Mesenchymal stem cell (in vitro differentiated cells and primary cell): Measurements from ENCODE around the gene DAP.

Experiments used
- DNase-seq: peaks from one replicate; pipeline ENCODE4 v3.0.0-alpha.2; 2013
- H2AFZ ChIP-seq: one replicate; pipeline ENCODE4 v1.6.1; 2013; ENCODE audit warnings: low read depth, mild to moderate bottlenecking, control low read depth, inconsistent platforms, low read length, moderate library complexity
- H2AK5ac ChIP-seq: 2 replicates; pipeline ENCODE4 v1.6.1; 2013; ENCODE audit warnings: low read length, moderate library complexity, mild to moderate bottlenecking, inconsistent platforms; ENCODE audit not compliant: severe bottlenecking
- H2BK120ac ChIP-seq: one replicate; pipeline ENCODE4 v1.6.1; 2013; ENCODE audit warnings: low read depth, mild to moderate bottlenecking, inconsistent platforms, low read length, moderate library complexity
- H2BK12ac ChIP-seq, 2 experiments: one replicate each; pipeline ENCODE4 v1.6.1; 2013; ENCODE audit warnings: inconsistent platforms in 2 of 2, low read length in 2 of 2, mild to moderate bottlenecking in 2 of 2, moderate library complexity in 2 of 2, control low read depth in 1 of 2
- H2BK15ac ChIP-seq: one replicate; pipeline ENCODE4 v1.6.1; 2013; ENCODE audit warnings: mild to moderate bottlenecking, low read depth, inconsistent platforms; ENCODE audit not compliant: poor library complexity, severe bottlenecking
- H2BK5ac ChIP-seq: 2 replicates; pipeline ENCODE4 v1.6.1; 2013; ENCODE audit warnings: low read depth, mild to moderate bottlenecking, low read length, control low read depth, inconsistent platforms; ENCODE audit not compliant: poor library complexity, severe bottlenecking
- H3K14ac ChIP-seq, 2 experiments: one replicate each; pipeline ENCODE4 v1.6.1; 2013; ENCODE audit warnings: inconsistent platforms in 2 of 2, low read length in 2 of 2, control low read depth in 1 of 2, mild to moderate bottlenecking in 1 of 2, moderate library complexity in 1 of 2
- H3K18ac ChIP-seq, 2 experiments: one replicate each; pipeline ENCODE4 v1.6.1; 2013; ENCODE audit warnings: inconsistent platforms in 2 of 2, low read length in 2 of 2, control low read depth in 1 of 2, low read depth in 1 of 2, mild to moderate bottlenecking in 1 of 2
- H3K23ac ChIP-seq, 2 experiments: one replicate each; pipeline ENCODE4 v1.6.1; 2013; ENCODE audit warnings: inconsistent platforms in 2 of 2, low read length in 2 of 2, mild to moderate bottlenecking in 2 of 2, moderate library complexity in 2 of 2, control low read depth in 1 of 2
- H3K27ac ChIP-seq: 2 replicates; pipeline ENCODE4 v1.5.1; 2013; ENCODE audit warnings: mild to moderate bottlenecking, moderate library complexity, low read length, control low read depth, inconsistent platforms; ENCODE audit not compliant: poor library complexity, severe bottlenecking
- H3K27me3 ChIP-seq, 2 experiments: 2 replicates each; pipeline versions ENCODE4 v1.6.1 to v1.7.0; 2013; ENCODE audit warnings: low read length in 2 of 2, mild to moderate bottlenecking in 2 of 2, moderate library complexity in 2 of 2, control low read depth in 1 of 2, inconsistent platforms in 1 of 2; ENCODE audit not compliant: control insufficient read depth in 1 of 2, insufficient read depth in 1 of 2
- H3K36me3 ChIP-seq, 2 experiments: 2 replicates each; pipeline versions ENCODE4 v1.6.1 to v1.7.0; 2013; ENCODE audit warnings: low read length in 2 of 2, control low read depth in 1 of 2, inconsistent platforms in 1 of 2, low read depth in 1 of 2, mild to moderate bottlenecking in 1 of 2; ENCODE audit not compliant: insufficient read depth in 2 of 2, control insufficient read depth in 1 of 2
- H3K4ac ChIP-seq, 2 experiments: one replicate each; pipeline ENCODE4 v1.6.1; 2013; ENCODE audit warnings: inconsistent platforms in 2 of 2, low read length in 2 of 2, mild to moderate bottlenecking in 2 of 2, moderate library complexity in 2 of 2, control low read depth in 1 of 2, low read depth in 1 of 2
- H3K4me1 ChIP-seq: 2 replicates; pipeline ENCODE4 v1.6.1; 2013; ENCODE audit warnings: low read depth, low read length, control low read depth; ENCODE audit not compliant: control insufficient read depth, insufficient read depth
- H3K4me2 ChIP-seq: 2 replicates; pipeline ENCODE4 v1.6.1; 2013; ENCODE audit warnings: low read length, mild to moderate bottlenecking, inconsistent platforms; ENCODE audit not compliant: poor library complexity, severe bottlenecking
- H3K4me3 ChIP-seq, 2 experiments: 2 replicates each; pipeline versions ENCODE4 v1.5.1 to v1.7.0; 2013; ENCODE audit warnings: low read length in 2 of 2, mild to moderate bottlenecking in 2 of 2, control low read depth in 1 of 2, low read depth in 1 of 2; ENCODE audit not compliant: insufficient read depth in 1 of 2
- H3K79me1 ChIP-seq: replicated peaks from 2 replicates; pipeline ENCODE4 v1.6.1; 2013; ENCODE audit warnings: mild to moderate bottlenecking, control low read depth, low read length, inconsistent platforms; ENCODE audit not compliant: poor library complexity, severe bottlenecking
- H3K9ac ChIP-seq: 2 replicates; pipeline ENCODE4 v1.7.0; 2013; ENCODE audit warnings: mild to moderate bottlenecking, low read length, moderate library complexity
- H3K9me3 ChIP-seq: 2 replicates; pipeline ENCODE4 v1.7.0; 2013; ENCODE audit warnings: mild to moderate bottlenecking, low read length; ENCODE audit not compliant: control insufficient read depth
- H4K8ac ChIP-seq: one replicate; pipeline ENCODE4 v1.6.1; 2013; ENCODE audit warnings: inconsistent platforms, mild to moderate bottlenecking, low read length, moderate library complexity
- H4K91ac ChIP-seq: one replicate; pipeline ENCODE4 v1.6.1; 2013; ENCODE audit warnings: mild to moderate bottlenecking, low read length, inconsistent platforms
- WGBS: methylation state at CpG from one replicate; pipeline ENCODE4 v1.1.7; 2013; ENCODE audit warnings: mixed read lengths; 5-methylcytosine and 5-hydroxymethylcytosine counted together

DAP gene

DNA sequence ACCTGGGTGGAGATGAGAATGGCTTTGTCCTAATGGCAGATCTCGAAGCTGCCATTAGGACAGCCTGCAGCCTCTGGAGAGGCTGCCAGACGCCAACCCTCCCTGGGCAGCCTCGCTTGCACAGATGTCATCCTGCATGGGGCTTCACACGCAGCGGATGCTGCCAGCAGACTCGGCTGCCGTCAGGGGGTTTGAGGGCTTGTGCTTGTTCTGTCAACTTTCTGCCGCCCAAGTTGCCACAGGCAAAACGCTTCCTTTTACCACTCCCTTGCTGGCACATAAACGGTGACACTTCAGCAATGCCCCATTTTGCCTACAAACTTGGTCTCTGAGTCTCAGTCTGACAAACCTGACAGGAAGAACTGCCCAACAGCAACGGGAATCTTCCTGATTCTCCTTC is 24.7 kb downstream of the DAP start:
- Histone ChIP-seq H2AK5ac (no peak overlapping the region), H3K4me2 (no peak overlapping the region), H3K9ac (no peak overlapping the region), H3K4ac (no peak overlapping the region), H3K4me3 (no peak overlapping the region), H3K36me3 (peaks cover 33 to 65% of the 10 kb centered on the region in 2 experiments), H3K27ac (no peak overlapping the region), H3K4me1 (peaks cover 14% of the 10 kb centered on the region), H2BK15ac (no peak overlapping the region), H2AFZ (no peak overlapping the region), H3K27me3 (no peaks in the 10 kb centered on the region), H3K14ac (no peak overlapping the region), H2BK12ac (no peak overlapping the region), H3K18ac (no peak overlapping the region), H4K8ac (no peak overlapping the region), H2BK120ac (no peak overlapping the region), H3K23ac (no peak overlapping the region), H4K91ac (no peak overlapping the region), H2BK5ac (no peak overlapping the region), H3K79me1 (peaks cover 32% of the 10 kb centered on the region), H3K9me3 (peaks cover 17% of the 10 kb centered on the region)
- DNase-seq, result no peak
- 89% methylated on average over 11 of the region's 11 CpGs for WGBS

DNA sequence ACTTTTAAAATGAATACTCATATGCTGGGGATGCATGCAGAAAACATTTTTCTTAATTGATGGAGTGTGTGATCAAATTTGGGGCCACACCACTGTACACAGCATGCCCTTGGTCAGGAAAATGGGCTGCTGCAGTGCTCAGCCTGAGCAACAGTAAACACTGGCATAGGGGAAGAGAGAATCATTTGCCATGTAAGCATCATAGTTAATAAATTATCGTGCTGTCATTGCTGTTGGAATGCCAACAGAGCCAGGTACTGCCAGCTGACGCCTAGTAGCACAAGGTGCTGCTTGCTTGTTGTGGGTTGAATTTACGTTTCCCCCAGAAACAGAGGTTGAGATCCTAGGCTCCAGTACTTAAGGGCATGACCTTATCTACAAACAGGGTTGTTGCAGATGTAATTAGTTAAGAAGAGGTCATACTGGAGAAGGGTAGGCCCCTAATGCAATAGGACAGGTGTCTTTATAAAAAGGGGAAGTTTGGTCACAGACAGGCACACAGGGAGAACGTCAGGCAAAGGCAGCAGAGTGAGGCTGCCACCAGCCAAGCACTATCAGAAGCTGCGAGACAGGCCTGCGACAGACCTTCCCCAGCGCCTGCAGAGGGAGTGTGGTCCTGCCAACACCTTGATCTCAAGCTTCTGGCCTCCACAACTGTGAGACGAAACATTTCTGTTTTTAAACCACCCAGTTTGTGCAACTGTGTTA is 25.3 kb downstream of the DAP start:
- DNase-seq, result no peak
- H2AK5ac ChIP-seq, result peak overlapping the region; percentile 27
- no peak overlapping the region for H3K14ac ChIP-seq
- H4K91ac ChIP-seq, result no peak overlapping the region
- H2BK120ac ChIP-seq, result no peak overlapping the region
- WGBS, result 87% methylated on average over 8 of the region's 8 CpGs
- H3K27me3 ChIP-seq, result no peaks in the 10 kb centered on the region
- H3K36me3 ChIP-seq, result peaks cover 31 to 59% of the 10 kb centered on the region in 2 experiments
- no peak overlapping the region for H3K4me2 ChIP-seq
- no peak overlapping the region for H3K27ac ChIP-seq
- no peak overlapping the region for H3K9ac ChIP-seq
- no peak overlapping the region for H3K23ac ChIP-seq
- H2BK5ac ChIP-seq, result no peak overlapping the region
- no peak overlapping the region for H4K8ac ChIP-seq
- H3K4ac ChIP-seq, result no peak overlapping the region
- H3K79me1 ChIP-seq, result peaks cover 30% of the 10 kb centered on the region
- no peak overlapping the region for H3K4me3 ChIP-seq
- H2BK12ac ChIP-seq, result no peak overlapping the region
- H3K18ac ChIP-seq, result no peak overlapping the region
- no peak overlapping the region for H2AFZ ChIP-seq
- no peak overlapping the region for H2BK15ac ChIP-seq
- H3K4me1 ChIP-seq, result peaks cover 14% of the 10 kb centered on the region
- H3K9me3 ChIP-seq, result peaks cover 11% of the 10 kb centered on the region

GRCh38 chr5:10734832-10735523 is 26.1 kb downstream of the DAP start:
- Histone ChIP-seq H3K79me1 (peaks cover 32% of the 10 kb centered on the region), H2BK15ac (no peak overlapping the region), H3K9me3 (peaks cover 3% of the 10 kb centered on the region), H2BK12ac (no peak overlapping the region), H3K4me3 (no peak overlapping the region), H3K4ac (no peak overlapping the region), H3K9ac (no peak overlapping the region), H3K4me1 (peaks cover 16% of the 10 kb centered on the region), H3K23ac (no peak overlapping the region), H3K14ac (no peak overlapping the region), H3K36me3 (peaks cover 33 to 54% of the 10 kb centered on the region in 2 experiments), H2AK5ac (no peak overlapping the region), H2BK120ac (no peak overlapping the region), H3K27ac (no peak overlapping the region), H3K18ac (no peak overlapping the region), H3K27me3 (no peaks in the 10 kb centered on the region), H2BK5ac (no peak overlapping the region), H4K8ac (no peak overlapping the region), H2AFZ (no peak overlapping the region), H4K91ac (no peak overlapping the region), H3K4me2 (no peak overlapping the region)
- WGBS, result 73% methylated on average over 6 of the region's 8 CpGs
- no peak for DNase-seq

DNA sequence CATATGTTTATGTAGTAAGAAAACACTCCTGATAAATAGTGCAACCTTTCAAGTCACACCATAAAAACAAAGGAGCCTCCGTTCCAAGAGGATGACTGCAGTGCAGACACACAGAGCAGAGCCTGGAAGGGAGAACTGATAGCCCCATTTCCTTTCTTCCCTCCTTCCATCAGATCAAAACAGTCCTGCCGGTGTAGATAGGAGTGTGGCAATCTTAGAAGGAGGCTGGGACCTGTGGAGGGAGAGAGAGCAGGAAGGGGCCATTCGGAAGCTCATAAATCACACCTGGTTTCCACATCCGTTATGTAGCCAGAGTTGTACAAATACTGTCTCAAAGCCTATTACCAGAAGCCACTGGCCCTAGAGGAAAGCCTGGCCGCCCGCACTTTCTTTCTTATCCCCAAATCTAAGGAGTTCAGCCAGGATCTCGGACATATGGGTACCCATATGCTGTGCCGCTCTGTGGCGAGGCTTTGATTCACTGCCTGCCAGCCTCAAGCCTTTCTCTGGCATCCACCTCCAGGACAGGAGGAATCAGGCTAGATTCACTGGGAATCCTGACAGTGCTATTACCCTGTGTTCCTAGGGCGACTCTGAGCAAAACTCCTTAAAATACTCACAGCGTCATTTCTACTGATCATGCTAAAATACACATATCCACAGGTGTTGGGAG is 26.9 kb downstream of the DAP start:
- no peaks in the 10 kb centered on the region for H3K9me3 ChIP-seq
- H2BK12ac ChIP-seq, result no peak overlapping the region
- H3K4me3 ChIP-seq, result no peak overlapping the region
- H4K8ac ChIP-seq, result no peak overlapping the region
- no peak for DNase-seq
- H2BK5ac ChIP-seq, result no peak overlapping the region
- no peak overlapping the region for H3K9ac ChIP-seq
- H2BK15ac ChIP-seq, result no peak overlapping the region
- peak overlapping the region in 1 of 2 experiments; percentile 22 for H3K4ac ChIP-seq
- no peak overlapping the region for H3K27ac ChIP-seq
- no peak overlapping the region for H2BK120ac ChIP-seq
- H2AK5ac ChIP-seq, result peak overlapping the region; percentile 63
- no peak overlapping the region for H3K23ac ChIP-seq
- H3K36me3 ChIP-seq, result peaks cover 37 to 46% of the 10 kb centered on the region in 2 experiments
- H3K27me3 ChIP-seq, result no peaks in the 10 kb centered on the region
- no peak overlapping the region for H3K4me2 ChIP-seq
- no peak overlapping the region for H3K14ac ChIP-seq
- H3K4me1 ChIP-seq, result peaks cover 21% of the 10 kb centered on the region
- H3K79me1 ChIP-seq, result peaks cover 38% of the 10 kb centered on the region
- peak overlapping the region in 1 of 2 experiments; percentile 78 for H3K18ac ChIP-seq
- no peak overlapping the region for H4K91ac ChIP-seq
- no peak overlapping the region for H2AFZ ChIP-seq
- WGBS, result 62% methylated on average over 8 of the region's 11 CpGs
